Jurkat, Clone E6-1 (cell line): Measurements from ENCODE around the gene TMUB1. TPM values are rescaled to one million over a fixed set of nuclear protein-coding genes. Genes with fewer than 3 reads are reported as not detected.

ENCODE experiments used
- DNase-seq: peaks from one replicate; pipeline ENCODE4 v3.0.0-alpha.2; 2011; ENCODE audit warnings: low read depth, low spot score
- H3K4me3 ChIP-seq: 2 replicates; pipeline ENCODE4 v1.5.1; 2011; ENCODE audit warnings: mild to moderate bottlenecking, low read length, control low read depth, moderate library complexity
- polyA plus RNA-seq: library from polyadenylated mRNA; unstranded; fragments of >200 nt; gene quantifications from one replicate; pipeline ENCODE4 v1.2.1, GENCODE V29; 2012; ENCODE audit warnings: missing spikeins; ENCODE audit not compliant: insufficient read length, insufficient read depth

TMUB1 gene, protein sequence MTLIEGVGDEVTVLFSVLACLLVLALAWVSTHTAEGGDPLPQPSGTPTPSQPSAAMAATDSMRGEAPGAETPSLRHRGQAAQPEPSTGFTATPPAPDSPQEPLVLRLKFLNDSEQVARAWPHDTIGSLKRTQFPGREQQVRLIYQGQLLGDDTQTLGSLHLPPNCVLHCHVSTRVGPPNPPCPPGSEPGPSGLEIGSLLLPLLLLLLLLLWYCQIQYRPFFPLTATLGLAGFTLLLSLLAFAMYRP
- polyA plus RNA-seq: 24.7 TPM

DNA sequence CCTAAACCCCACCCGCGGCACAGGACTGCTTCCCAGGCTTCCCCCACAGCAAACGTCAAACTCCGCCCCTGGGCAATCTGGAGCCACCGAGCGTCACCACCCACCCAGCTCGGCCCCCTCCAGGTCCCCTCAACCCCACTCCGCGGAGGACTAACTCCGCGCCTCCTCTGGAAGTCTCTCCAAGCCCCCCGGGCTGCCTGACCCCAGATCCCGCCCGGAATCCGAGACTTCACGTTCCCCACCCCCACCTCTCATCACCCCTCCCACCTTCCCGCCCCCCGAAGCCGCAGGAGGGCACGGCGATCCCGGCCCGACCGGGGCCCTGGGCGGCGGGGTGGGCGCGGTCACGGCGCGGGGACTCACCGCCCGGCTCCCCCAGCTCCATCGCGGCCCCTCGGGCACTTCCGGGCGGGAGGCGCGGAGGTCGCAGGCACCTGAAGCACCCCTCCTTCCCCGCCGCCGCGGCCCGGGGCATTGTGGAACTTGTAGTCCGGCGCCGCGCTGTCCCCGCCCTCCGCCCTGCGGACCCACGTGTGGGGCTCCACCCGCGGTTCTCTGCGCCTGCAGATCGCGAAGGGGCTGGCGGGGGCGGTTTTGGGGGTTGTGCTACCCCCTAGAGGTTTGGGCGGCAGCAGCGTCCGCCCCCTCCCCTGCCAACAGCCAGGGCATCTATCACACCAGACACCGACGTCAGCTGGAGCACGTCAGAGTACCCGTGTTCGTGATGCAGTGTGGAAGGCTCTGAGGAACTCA, at the start of gene TMUB1:
Gene TMUB1 (minus strand): TSS at position 423 of the 753 bp plus-strand sequence. CDS start 930 bp downstream, outside the sequence.
- H3K4me3 ChIP-seq: peak within 1 kb of the TSS; percentile 77
- DNase-seq: peak; percentile 67

DNA sequence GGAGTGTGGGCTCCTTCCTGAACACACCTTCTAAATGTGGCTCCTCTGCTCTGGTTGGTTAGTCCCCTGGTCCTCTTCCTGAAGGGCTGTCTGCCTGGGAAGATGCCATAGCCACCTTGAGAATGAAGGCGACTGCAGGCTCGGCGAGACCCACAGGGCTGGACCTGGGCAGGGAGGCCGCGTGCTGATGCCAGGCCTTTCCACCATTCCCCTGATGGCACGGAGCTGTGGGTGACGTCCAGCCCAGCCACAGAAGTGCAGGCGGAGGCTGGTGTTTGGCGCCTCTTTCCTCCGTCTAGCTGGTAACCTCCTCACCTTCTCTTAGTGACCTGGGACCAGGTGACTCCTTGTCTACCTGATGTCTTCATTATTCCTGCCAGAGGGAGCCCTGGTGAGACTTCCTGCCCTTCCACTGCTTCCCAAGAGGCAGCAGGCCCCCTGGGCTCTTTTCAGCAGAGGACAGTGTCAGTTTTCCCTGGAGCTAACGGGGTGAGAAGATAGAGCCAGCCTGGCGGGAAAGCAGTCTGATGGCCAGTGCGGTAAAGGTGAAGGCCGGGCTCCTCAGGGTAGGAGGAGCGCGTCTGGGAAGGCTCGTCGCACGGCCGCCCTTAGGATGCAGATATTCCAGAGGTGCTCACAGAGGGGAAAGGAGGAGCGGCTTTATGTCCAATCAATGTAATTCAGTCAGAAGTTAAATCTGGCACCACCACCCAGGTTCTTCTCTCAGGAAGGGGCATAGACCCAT, 49.3 kb upstream of the TMUB1 start:
- DNase-seq: no peak
- H3K4me3 ChIP-seq: no peak overlapping the region

DNA sequence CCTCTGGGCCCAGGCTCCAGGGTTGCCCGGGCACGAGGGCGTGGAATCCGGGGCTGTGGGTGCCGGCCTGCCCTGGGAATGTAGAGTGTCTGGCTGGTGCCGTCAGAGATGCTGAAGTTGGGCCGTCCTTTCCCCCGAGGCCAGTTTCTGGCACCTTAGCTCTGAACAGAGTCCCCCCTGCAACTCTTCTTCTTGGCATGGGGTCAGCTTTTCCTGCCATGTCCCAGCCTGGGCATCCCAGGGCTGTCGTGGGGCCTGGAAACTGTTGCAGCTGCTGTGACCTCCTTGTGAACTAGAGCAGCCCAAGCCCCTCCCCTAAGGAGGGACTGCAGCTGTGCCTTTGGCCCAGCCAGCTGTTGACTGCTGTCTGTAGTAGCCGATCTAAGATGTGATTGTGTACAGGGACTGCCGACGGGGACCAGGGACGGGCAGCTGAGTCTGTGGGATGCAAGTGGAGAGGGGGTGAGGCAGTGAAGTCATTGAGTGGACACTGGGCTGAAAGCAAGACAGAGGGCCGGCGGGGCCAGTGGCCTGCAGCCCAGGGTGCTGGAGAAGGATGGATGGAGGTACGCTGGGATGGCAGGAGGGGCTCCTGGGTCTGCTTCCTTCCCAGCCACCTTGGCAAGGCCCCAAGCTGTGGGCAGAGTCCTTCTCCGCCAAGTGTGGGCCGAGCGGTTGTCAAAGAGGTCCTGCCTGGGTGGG, 48.5 kb upstream of the TMUB1 start:
- no peak overlapping the region for H3K4me3 ChIP-seq
- no peak for DNase-seq

DNA sequence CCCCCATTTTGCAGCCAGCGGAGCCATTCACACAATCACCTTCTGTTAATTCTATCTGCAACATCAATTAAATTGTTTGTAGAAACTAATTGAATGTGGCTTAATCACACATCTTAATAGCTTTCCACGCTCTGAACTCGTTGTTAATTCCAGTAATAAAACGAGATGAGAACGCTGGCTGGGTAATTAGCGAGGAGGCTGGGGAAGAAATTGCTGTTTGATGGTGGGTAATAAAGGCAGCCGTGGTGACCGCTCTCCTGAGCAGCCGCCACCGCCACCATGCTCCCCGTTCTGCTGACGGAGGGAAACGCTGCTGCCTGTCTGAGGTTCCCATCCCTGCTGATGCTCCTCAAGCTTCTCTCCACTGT, 47.9 kb upstream of the TMUB1 start:
- DNase-seq: no peak
- H3K4me3 ChIP-seq: no peak overlapping the region

DNA sequence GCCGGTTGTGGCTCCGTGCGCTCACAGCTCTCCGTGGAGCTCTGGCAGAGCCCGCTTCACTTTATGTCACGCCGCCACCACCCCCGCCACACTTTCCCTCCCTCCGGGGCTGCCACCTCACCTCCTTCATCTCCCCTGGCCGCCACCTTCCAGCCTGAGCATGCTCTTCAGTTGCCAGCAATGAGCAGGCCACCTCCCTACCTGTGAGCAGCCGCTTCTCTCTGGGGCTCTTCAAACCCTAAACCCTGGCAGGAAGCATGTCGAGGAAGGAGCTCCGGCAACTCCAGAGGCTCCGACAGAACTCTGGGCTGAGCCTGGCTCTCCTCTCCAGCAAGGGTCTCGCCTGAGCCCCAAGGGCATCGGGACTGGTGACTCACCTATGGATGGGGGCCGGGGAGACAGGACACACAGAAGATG, 47.5 kb upstream of the TMUB1 start:
- no peak for DNase-seq
- no peak overlapping the region for H3K4me3 ChIP-seq

DNA sequence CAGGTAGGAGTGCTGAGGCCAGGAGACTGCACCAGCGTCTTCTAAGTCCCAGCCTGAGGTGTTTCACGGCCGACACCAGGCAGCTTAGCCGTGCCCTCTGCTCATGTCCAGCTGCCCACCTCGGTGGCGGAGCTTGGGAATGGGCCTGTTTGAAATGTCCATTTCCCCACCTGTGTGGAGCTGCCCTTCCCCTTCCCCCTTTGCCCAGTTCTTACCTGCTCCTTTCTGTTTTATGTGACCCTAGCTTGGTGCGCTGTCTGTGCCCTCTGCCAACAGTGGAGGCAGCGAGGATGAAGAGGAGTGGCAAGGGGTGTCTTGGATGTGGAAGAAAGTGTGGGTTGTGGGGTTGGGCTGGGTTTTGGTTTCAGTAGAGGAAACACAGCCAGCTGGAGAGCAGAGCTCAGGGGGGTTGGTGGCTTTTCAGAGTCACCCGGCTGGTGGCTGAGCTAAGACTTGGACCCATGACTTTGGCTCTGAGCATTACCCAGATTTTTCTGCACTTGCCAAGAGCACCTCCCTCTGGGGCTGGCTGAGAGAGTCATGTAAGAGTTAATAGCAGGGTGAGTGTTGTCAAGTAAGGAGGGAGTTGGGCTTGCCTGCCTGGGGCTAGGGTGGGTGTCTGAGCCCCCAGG, 46.8 kb upstream of the TMUB1 start:
- no peak overlapping the region for H3K4me3 ChIP-seq
- peak; percentile 42 for DNase-seq

DNA sequence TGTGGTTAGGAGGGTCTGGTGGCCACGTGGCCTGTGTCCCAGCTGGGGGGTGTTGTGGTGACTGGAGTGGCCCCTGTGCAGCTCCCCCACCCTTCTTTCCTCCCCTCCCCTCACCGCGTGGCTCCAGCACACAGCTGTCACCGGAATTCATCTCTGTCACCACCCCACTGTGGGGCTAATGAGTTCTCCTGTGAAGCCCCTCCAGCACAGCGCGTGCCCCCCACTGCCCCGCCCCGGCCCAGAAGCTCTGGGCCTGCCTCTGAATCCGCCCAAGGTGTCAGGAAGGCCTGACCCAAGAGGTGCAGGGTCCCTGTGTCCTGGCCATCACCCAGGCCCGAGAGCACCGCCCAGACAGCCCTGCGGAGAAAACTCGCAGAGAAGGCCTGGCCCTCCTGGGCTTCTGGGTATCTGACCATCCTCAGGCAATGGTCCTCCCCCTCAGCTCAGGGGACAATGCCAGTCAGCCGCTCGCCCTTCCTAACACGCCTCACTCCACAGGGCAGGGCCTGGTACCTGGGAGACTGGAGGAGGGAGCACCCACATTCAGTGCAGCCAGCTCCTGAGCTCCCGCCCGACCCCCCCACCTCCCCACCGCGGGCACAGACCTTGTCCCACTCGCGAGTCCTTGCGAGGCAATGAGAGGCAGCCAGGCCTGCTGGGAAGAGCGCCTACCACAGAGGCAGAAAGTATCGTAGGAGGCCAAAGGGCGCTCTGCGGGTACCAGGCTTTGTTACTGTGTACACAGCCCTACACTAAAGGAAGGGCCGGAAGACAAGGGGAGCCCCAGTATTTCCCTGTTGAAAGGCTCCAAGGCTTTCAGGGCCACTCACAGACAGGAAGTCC, 46.0 kb upstream of the TMUB1 start:
- no peak overlapping the region for H3K4me3 ChIP-seq
- no peak for DNase-seq

DNA sequence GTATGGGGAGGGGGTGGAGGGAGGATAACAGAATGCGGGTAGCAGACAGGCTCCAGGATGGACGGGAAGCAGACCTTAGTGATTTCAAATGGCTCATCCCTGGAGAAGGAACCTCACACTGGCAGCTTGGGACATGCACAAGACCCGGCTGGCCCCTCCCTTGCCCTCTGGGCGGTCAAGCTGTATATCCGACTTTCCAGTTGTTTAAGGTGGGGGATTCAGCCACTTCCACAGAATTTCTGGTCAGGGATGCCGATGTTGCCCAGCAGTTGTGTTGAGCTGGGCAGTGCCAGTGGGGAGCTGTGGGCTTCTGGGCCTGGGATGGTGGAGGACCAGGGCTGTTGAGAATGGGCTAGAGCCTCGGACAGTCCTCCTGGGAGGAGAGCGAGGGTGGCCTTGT, 45.4 kb upstream of the TMUB1 start:
- H3K4me3 ChIP-seq: no peak overlapping the region
- DNase-seq: no peak

DNA sequence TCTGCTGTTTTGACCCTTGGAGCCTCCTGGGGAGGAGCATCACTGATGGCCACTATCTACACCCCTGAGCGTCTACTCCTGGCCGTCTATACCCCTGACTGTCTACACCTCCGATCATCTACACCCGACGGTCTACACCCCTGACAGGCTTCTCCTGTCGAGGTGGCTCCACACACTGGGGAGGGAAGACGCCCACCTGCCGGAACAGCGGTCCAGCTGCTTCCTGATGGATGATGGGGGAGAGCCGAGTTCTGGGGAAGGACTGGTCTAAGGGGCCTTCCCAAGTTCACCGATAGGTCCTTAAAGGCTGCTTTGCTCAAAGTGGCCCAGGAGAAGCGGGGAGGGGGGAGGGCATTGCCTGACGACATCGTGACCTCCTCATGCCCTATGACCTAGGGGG, 44.9 kb upstream of the TMUB1 start:
- DNase-seq: no peak
- no peak overlapping the region for H3K4me3 ChIP-seq

DNA sequence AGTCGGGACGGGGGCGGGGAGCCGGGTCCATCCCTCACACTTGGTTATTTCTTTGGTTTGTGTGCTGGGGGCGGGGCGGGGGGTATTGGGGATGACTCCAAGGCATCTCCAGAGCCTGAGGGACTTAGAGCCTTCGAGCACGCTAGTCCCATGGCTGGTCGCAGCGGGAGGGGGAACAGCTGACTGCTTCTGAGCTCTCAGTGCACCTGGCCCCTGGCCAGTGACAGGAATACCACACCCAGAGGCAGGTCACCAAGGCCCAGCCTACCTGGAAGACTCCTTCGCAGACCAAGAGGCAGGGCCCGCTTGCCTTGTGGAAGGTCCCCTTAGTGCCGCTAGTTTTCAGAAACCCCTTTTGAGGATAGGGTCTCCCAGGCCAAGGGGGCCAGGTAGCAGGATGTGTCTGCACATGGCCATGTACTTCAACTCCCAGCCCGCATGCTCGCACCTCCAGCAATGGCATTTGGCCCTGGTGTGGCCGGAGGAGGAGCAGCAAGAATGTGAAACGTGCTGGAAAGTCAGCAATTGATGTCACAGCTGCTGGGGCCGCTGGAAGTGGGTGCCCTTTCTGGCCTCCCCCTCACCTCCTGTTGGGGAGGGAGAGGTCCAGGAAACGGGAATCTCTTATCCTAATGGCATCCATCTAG, 43.3 kb upstream of the TMUB1 start:
- no peak overlapping the region for H3K4me3 ChIP-seq
- DNase-seq: no peak

DNA sequence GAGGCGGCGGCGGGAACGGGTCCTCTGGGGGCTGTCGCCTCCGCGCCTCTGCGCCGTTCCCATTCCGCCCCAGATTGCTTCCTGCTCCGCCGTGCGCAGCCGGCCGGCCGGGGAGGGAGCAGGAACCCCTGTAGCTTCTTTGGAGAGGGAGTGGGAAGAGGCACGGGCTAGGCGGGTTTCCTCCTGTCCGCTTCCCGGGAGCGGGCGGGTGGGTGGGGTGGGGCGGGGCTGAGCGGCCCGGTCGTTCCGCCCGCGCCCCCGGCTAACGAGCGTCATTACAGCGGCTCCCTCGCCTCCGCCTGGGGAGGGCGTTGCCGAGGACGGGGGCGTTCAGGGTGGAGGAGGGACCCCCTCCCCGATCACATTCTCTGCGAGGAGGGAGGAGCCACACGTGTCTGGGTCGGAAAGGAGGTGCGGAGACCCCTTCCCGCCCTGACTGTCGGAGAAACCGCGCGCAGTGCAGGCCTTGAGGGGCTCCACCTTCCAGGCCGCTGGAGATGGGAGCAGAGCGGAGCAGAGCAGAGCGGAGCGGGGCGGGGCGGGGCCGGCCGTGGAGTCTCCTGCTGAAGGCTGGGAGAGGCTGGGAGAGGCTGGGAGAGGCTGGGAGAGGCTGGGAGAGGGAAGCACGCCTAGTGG, 42.7 kb upstream of the TMUB1 start:
- no peak for DNase-seq
- H3K4me3 ChIP-seq: no peak overlapping the region

DNA sequence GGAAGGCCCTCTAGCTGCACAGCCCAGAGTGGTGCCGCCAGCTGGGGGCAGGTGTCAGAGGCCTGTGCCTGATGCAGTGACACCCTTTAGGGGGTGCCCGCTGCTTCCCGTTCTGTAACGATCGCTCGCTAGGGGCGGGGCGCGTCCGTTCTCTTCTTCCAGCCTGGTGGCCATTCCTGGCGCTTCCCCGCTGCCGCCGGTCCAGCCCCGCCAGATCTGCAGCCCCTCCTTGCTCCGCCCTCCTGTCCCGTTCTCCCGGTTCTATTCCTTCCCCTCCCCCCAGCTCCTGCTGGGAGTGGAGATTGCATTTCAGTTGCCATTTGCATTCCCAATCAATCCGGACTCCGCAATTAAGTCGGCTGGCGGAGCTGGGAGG, 42.2 kb upstream of the TMUB1 start:
- no peak overlapping the region for H3K4me3 ChIP-seq
- no peak for DNase-seq

DNA sequence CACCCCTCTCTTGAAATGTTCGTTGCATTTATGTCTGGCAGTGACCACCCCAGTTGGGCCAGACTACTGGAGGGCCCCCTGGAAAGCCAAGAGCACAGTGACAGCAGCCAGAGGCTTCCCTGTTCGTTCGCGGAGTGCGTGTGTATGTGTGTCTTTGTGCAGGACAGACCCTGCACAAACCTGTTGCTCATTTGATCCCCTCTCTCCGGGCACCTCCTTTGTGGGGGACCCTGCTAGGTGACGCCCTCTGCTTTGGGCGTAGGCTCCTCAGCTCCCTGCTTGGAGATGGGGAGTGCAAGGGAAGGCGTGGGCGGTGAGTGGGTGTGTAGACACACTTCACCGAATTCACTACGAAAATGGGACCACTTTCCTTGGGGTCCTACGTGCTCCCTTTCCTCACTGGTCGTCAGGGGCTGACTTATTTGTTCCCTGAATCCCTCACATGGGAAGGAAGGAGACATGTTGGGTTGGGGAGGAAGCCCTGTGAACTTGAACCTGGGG, 41.7 kb upstream of the TMUB1 start:
- no peak overlapping the region for H3K4me3 ChIP-seq
- DNase-seq: no peak

DNA sequence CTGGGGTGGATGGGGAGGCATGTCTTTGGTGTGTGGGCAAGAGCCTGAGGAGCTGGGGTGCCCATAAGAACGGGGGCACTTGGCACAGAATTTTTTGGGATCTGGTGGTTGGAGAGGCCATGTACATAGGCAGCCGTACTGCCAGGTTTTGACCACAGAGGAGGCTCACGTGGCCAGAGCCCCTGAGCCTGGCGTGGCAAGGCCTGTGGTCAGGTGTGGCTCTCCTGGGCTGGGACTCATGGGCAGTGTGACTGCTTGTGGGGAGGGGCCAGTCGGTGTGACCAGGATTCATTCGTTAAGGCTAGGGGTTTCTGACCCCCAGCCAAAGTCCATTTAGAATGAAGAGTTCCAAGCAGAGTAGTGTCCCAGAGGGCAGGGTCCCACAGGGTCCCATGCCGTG, 41.2 kb upstream of the TMUB1 start:
- H3K4me3 ChIP-seq: no peak overlapping the region
- no peak for DNase-seq

DNA sequence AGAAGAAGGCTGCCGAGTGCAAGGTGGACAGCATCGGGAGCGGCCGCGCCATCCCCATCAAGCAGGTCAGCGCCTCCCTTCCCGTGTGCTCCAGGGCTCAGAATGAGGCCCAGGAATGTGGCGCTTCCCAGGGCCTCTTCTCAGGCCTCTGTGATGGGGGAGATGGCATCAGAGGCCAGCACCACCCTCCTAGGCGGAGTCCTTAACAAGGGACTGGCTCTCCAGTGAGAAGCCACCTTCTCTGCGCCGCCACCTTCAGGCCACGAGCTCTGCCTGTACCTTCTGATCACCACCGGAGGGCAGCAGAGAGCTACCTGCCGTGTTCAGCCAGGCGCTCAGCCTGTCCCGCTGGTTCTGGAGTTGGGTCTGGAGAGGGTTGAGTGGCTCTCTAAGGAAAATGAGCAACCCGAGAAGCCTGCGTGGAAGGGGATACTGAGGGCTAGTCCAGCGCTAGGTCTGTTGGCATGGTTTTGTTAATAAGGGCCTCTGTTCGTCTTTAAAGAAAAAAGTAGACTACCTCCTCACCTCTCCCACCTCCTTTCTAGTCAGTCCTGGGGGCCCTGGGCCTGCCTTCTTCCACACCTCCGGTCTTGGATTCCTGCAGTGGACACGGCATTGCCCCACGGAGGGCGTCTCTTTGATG, 40.6 kb upstream of the TMUB1 start:
- DNase-seq: peak; percentile 61
- no peak overlapping the region for H3K4me3 ChIP-seq

DNA sequence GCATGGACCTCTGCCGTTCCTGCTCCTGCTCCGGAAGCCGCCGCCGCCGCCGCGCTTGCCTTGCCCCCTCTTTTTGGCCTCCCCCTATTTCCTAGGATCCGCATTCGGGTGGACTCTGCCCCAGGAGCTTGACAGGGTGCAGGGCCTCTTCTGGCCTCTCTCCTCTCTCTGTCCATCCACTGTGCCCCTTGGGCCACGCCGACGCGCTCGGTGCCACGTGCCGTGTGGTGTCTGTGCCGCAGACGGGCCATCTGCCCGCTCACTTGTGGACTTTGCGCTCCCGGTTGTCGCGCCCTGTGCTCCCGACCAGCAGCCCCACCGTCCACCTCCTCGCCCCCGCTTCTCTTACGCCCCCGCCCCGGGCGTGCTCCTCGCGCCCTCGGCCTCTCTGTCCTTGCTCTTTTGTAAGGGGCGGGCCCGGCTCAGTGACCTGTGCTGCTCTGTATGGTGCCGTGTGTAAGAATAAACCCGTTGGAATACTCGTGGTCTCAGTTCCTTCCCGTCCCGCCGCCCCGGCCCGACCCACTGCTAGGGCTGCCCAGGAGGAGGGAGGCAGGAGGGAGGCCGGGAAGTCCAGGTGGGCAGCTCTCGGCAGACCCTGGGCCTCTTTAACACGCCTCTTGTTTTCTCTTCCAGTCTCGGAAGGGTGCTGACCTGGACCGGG, 40.0 kb upstream of the TMUB1 start:
- no peak overlapping the region for H3K4me3 ChIP-seq
- DNase-seq: no peak
